H9 (cell line): Measurements from ENCODE around the gene KLK3. TPM values are rescaled to one million over a fixed set of nuclear protein-coding genes. Genes with fewer than 3 reads are reported as not detected.

Experiments used
- DNase-seq: peaks from one replicate; pipeline ENCODE4 v3.0.0-alpha.2; 2017
- H2AFZ ChIP-seq: one replicate; pipeline ENCODE4 v1.6.1; 2013; ENCODE audit warnings: mild to moderate bottlenecking, low read length, control low read depth, moderate library complexity
- H2AK5ac ChIP-seq: 2 replicates; pipeline ENCODE4 v1.6.1; 2013; ENCODE audit warnings: low read length, control low read depth, mixed read lengths; ENCODE audit not compliant: insufficient read length
- H2BK120ac ChIP-seq: one replicate; pipeline ENCODE4 v1.6.1; 2013; ENCODE audit warnings: low read depth, mild to moderate bottlenecking, low read length, control low read depth, inconsistent platforms; ENCODE audit not compliant: poor library complexity, severe bottlenecking
- H2BK12ac ChIP-seq: 2 replicates; pipeline ENCODE4 v1.6.1; 2013; ENCODE audit warnings: low read length, control low read depth, mixed read lengths, low read depth; ENCODE audit not compliant: insufficient read length
- H2BK15ac ChIP-seq: 2 replicates; pipeline ENCODE4 v1.6.1; 2013; ENCODE audit warnings: low read depth, low read length, control low read depth
- H2BK20ac ChIP-seq: one replicate; pipeline ENCODE4 v1.6.1; 2013; ENCODE audit warnings: low read depth, mild to moderate bottlenecking, low read length, control low read depth, inconsistent platforms; ENCODE audit not compliant: poor library complexity, severe bottlenecking
- H2BK5ac ChIP-seq: 2 replicates; pipeline ENCODE4 v1.6.1; 2013; ENCODE audit warnings: low read length, control low read depth, mixed read lengths; ENCODE audit not compliant: insufficient read length
- H3K14ac ChIP-seq: 2 replicates; pipeline ENCODE4 v1.6.1; 2013; ENCODE audit warnings: low read length, control low read depth; ENCODE audit not compliant: insufficient read depth
- H3K18ac ChIP-seq: 2 replicates; pipeline ENCODE4 v1.6.1; 2013; ENCODE audit warnings: low read depth, mild to moderate bottlenecking, mixed read lengths, low read length, control low read depth; ENCODE audit not compliant: insufficient read length
- H3K23ac ChIP-seq: 2 replicates; pipeline ENCODE4 v1.6.1; 2013; ENCODE audit warnings: low read length, control low read depth, mixed read lengths, low read depth; ENCODE audit not compliant: insufficient read length
- H3K23me2 ChIP-seq: 2 replicates; pipeline ENCODE4 v1.6.1; 2013; ENCODE audit warnings: low read depth, mild to moderate bottlenecking, mixed read lengths, low read length, control low read depth; ENCODE audit not compliant: insufficient read length, poor library complexity, severe bottlenecking
- H3K27ac ChIP-seq: 2 replicates; pipeline ENCODE4 v1.5.1; 2013; ENCODE audit warnings: low read length, control low read depth, mixed read lengths, low read depth; ENCODE audit not compliant: insufficient read length
- H3K27me3 ChIP-seq: 2 replicates; pipeline ENCODE4 v1.6.1; 2013; ENCODE audit warnings: low read length, control low read depth, inconsistent platforms; ENCODE audit not compliant: insufficient read depth
- H3K4ac ChIP-seq: 2 replicates; pipeline ENCODE4 v1.6.1; 2013; ENCODE audit warnings: low read depth, mild to moderate bottlenecking, control low read depth, inconsistent platforms, low read length, moderate library complexity
- H3K4me1 ChIP-seq: 2 replicates; pipeline ENCODE4 v1.6.1; 2013; ENCODE audit warnings: low read length, control low read depth, inconsistent platforms; ENCODE audit not compliant: insufficient read depth
- H3K4me2 ChIP-seq: 2 replicates; pipeline ENCODE4 v1.6.1; 2013; ENCODE audit warnings: low read length, control low read depth, mixed read lengths; ENCODE audit not compliant: insufficient read length, insufficient read depth
- H3K56ac ChIP-seq: 2 replicates; pipeline ENCODE4 v1.6.1; 2013; ENCODE audit warnings: low read depth, mild to moderate bottlenecking, mixed read lengths, low read length, control low read depth; ENCODE audit not compliant: insufficient read length
- H3K79me1 ChIP-seq: 2 replicates; pipeline ENCODE4 v1.6.1; 2013; ENCODE audit warnings: low read depth, mild to moderate bottlenecking, moderate library complexity, low read length, control low read depth, inconsistent platforms; ENCODE audit not compliant: insufficient read depth, poor library complexity, severe bottlenecking
- H3K79me2 ChIP-seq: 2 replicates; pipeline ENCODE4 v1.6.1; 2013; ENCODE audit warnings: low read length, control low read depth, inconsistent platforms; ENCODE audit not compliant: insufficient read depth
- H3K9ac ChIP-seq: 2 replicates; pipeline ENCODE4 v1.6.1; 2013; ENCODE audit warnings: low read length, control low read depth, mixed read lengths; ENCODE audit not compliant: insufficient read length; ENCODE audit errors: extremely low read depth
- H3K9me3 ChIP-seq: one replicate; pipeline ENCODE4 v1.6.1; 2013; ENCODE audit warnings: low read depth, low read length, inconsistent platforms; ENCODE audit not compliant: control insufficient read depth
- H3T11ph ChIP-seq: one replicate; pipeline ENCODE4 v1.6.1; 2013; ENCODE audit warnings: mild to moderate bottlenecking, low read length, control low read depth, inconsistent platforms
- H4K20me1 ChIP-seq: one replicate; pipeline ENCODE4 v1.6.1; 2013; ENCODE audit not compliant: control insufficient read depth, insufficient read length, insufficient read depth
- H4K5ac ChIP-seq: 2 replicates; pipeline ENCODE4 v1.6.1; 2013; ENCODE audit warnings: low read depth, mild to moderate bottlenecking, mixed read lengths, low read length, control low read depth; ENCODE audit not compliant: insufficient read length
- H4K8ac ChIP-seq: replicated peaks from 2 replicates; pipeline ENCODE4 v1.6.1; 2013; ENCODE audit warnings: low read length, control low read depth, mixed read lengths, low read depth; ENCODE audit not compliant: insufficient read length
- H4K91ac ChIP-seq: 2 replicates; pipeline ENCODE4 v1.6.1; 2013; ENCODE audit warnings: low read depth, mild to moderate bottlenecking, moderate library complexity, mixed read lengths, low read length, control low read depth; ENCODE audit not compliant: insufficient read length
- H3K27ac Mint-ChIP-seq, 3 experiments: 2 replicates in 2 of 3; 3 replicates in 1 of 3; pipeline ENCODE4 v1.8.0; 2020 to 2021; ENCODE audit warnings: mixed read lengths in 3 of 3, mild to moderate bottlenecking in 1 of 3, moderate library complexity in 1 of 3
- H3K27me3 Mint-ChIP-seq: 2 replicates; pipeline ENCODE4 v1.8.0; 2021; ENCODE audit warnings: low read depth, mild to moderate bottlenecking, moderate library complexity, mixed read lengths
- H3K36me3 Mint-ChIP-seq, 3 experiments: 2 replicates in 2 of 3; 3 replicates in 1 of 3; pipeline ENCODE4 v1.8.0; 2020 to 2021; ENCODE audit warnings: low read depth in 3 of 3, mixed read lengths in 3 of 3; ENCODE audit not compliant: insufficient read depth in 1 of 3
- H3K4me1 Mint-ChIP-seq, 2 experiments: 2 replicates each; pipeline ENCODE4 v1.8.0; 2020; ENCODE audit warnings: mixed read lengths in 2 of 2
- H3K4me3 Mint-ChIP-seq, 2 experiments: 2 replicates in 1 of 2; 3 replicates in 1 of 2; pipeline ENCODE4 v1.8.0; 2020 to 2021; ENCODE audit warnings: mild to moderate bottlenecking in 2 of 2, mixed read lengths in 2 of 2, moderate library complexity in 1 of 2
- H3K9me3 Mint-ChIP-seq, 2 experiments: 2 replicates in 1 of 2; 3 replicates in 1 of 2; pipeline ENCODE4 v1.8.0; 2020; ENCODE audit warnings: mild to moderate bottlenecking in 2 of 2, mixed read lengths in 2 of 2, moderate library complexity in 1 of 2
- WGBS: extraction: QIAGEN DNeasy Blood & Tissue Kit; methylation state at CpG from one replicate; pipeline ENCODE4 v1.1.7; 2013; ENCODE audit warnings: missing lambda C conversion rate, low lambda C conversion rate, mixed read lengths; ENCODE audit not compliant: insufficient read length; ENCODE audit errors: extremely low coverage; 5-methylcytosine and 5-hydroxymethylcytosine counted together
- total RNA-seq: library from RNA; stranded (reverse); gene quantifications from 2 replicates; pipeline ENCODE4 v1.2.1, GENCODE V29; 2021
- TF ChIP-seq, protein P1 (sequence below): fragments of 200-600 bp; sonication (generic); conservative IDR thresholded peaks from 3 replicates; pipeline ENCODE4 v1.8.0; 2021; ENCODE audit warnings: antibody characterized with exemption, mild to moderate bottlenecking

KLK3 gene
- total RNA-seq, 1 experiment from 2014 or later = not detected

DNA sequence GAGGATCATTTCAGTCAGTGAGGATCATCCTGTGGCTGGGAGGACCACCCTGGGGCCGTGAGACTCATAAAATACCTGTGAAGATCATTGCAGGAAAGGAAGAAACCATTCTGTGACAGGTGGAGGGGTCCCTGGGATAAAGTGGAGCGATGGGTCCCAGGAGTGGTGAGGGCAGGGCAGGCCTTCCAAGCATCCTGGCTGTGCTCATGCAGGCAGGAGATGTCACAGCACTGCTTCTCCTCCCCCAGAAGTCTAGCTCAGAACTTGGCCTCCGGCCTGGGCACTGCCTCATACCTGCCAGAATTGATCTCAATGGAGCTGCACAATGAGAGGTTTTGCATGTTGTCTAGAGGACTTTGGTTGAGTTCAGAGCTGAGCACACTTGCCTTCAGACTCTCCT, 42.2 kb upstream of the KLK3 start:
- Histone ChIP-seq H4K91ac (no peak overlapping the region), H2BK5ac (no peak overlapping the region), H3K27me3 (peaks cover 4% of the 10 kb centered on the region; the same call in 1 of the 2 replicates), H3K56ac (no peak overlapping the region), H2AFZ (no peak overlapping the region), H3K79me1 (no peaks in the 10 kb centered on the region), H2AK5ac (no peak overlapping the region), H3K79me2 (no peaks in the 10 kb centered on the region), H3K23me2 (no peaks in the 10 kb centered on the region), H3K4me2 (no peak overlapping the region), H2BK15ac (no peak overlapping the region), H3K9me3 (no peaks in the 10 kb centered on the region), H2BK20ac (no peak overlapping the region), H3K4me1 (no peaks in the 10 kb centered on the region), H3K9ac (no peak overlapping the region), H3K18ac (no peak overlapping the region), H4K20me1 (no peaks in the 10 kb centered on the region), H3K27ac (no peak overlapping the region), H3K4ac (no peak overlapping the region), H3K14ac (no peak overlapping the region), H4K5ac (no peak overlapping the region), H3K23ac (no peak overlapping the region), H3T11ph (no peak overlapping the region), H2BK120ac (no peak overlapping the region), H4K8ac (no peak overlapping the region), H2BK12ac (no peak overlapping the region)
- WGBS = no CpG with 5 or more reads among the region's 3 CpGs
- DNase-seq = no peak
- peaks cover 6 to 10% of the 10 kb centered on the region in 2 experiments; a peak in 4 of 5 replicates for H3K9me3 Mint-ChIP-seq
- TF ChIP-seq, protein P1, sequence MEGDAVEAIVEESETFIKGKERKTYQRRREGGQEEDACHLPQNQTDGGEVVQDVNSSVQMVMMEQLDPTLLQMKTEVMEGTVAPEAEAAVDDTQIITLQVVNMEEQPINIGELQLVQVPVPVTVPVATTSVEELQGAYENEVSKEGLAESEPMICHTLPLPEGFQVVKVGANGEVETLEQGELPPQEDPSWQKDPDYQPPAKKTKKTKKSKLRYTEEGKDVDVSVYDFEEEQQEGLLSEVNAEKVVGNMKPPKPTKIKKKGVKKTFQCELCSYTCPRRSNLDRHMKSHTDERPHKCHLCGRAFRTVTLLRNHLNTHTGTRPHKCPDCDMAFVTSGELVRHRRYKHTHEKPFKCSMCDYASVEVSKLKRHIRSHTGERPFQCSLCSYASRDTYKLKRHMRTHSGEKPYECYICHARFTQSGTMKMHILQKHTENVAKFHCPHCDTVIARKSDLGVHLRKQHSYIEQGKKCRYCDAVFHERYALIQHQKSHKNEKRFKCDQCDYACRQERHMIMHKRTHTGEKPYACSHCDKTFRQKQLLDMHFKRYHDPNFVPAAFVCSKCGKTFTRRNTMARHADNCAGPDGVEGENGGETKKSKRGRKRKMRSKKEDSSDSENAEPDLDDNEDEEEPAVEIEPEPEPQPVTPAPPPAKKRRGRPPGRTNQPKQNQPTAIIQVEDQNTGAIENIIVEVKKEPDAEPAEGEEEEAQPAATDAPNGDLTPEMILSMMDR = no peak
- H3K4me3 Mint-ChIP-seq = no peak overlapping the region
- peaks cover 79% of the 10 kb centered on the region for H3K27me3 Mint-ChIP-seq
- no peak overlapping the region for H3K27ac Mint-ChIP-seq
- peaks cover 2 to 6% of the 10 kb centered on the region in 2 experiments for H3K4me1 Mint-ChIP-seq
- H3K36me3 Mint-ChIP-seq = peaks cover 0 to 2% (median 0%) of the 10 kb centered on the region in 3 experiments; a peak in 4 of 7 replicates
